OCI-LY7 (cell line): Measurements from ENCODE around the gene P2RX6. TPM values are rescaled to one million over a fixed set of nuclear protein-coding genes. Genes with fewer than 3 reads are reported as not detected.

ENCODE experiments used
- BruUV-seq: library from RNA; stranded (reverse); fragments of 400-500 nt; replicated peaks from 2 replicates; lab custom pipeline; 2021; lab: Mats Ljungman, UMichigan
- CTCF ChIA-PET: fragments of 300-600 bp; sonication (Branson Sonifier 250); formaldehyde crosslinking; loops from one replicate; lab custom pipeline; 2022; ENCODE audit warnings: antibody characterized with exemption; ENCODE audit not compliant: unreplicated experiment; lab: Charles Lee
- POLR2A ChIA-PET: fragments of 300-600 bp; sonication (Branson Sonifier 250); formaldehyde crosslinking; loops from one replicate; lab custom pipeline; 2022; ENCODE audit warnings: antibody characterized with exemption; lab: Charles Lee
- DNase-seq: peaks from one replicate; pipeline ENCODE4 v3.0.0-alpha.2; 2015; ENCODE audit warnings: low spot score
- H2AFZ ChIP-seq: fragments of 200-600 bp; sonication (generic), shearing (Covaris generic); 2 replicates; pipeline ENCODE4 v1.6.1; 2014; ENCODE audit warnings: mild to moderate bottlenecking, antibody characterized with exemption, low read length, moderate library complexity
- H3K27ac ChIP-seq: fragments of 200-600 bp; sonication (generic); 2 replicates; pipeline ENCODE4 v1.5.1; 2014; ENCODE audit warnings: mixed run types, low read depth, mild to moderate bottlenecking, moderate library complexity, low read length, inconsistent platforms; ENCODE audit not compliant: poor library complexity, severe bottlenecking
- H3K36me3 ChIP-seq: fragments of 200-600 bp; sonication (generic); 2 replicates; pipeline ENCODE4 v1.6.1; 2014; ENCODE audit warnings: mild to moderate bottlenecking, antibody characterized with exemption, low read length, moderate library complexity, mixed read lengths; ENCODE audit not compliant: insufficient read depth
- H3K4me1 ChIP-seq: fragments of 200-600 bp; sonication (generic); 2 replicates; pipeline ENCODE4 v1.5.1; 2014; ENCODE audit warnings: mild to moderate bottlenecking, low read length; ENCODE audit not compliant: insufficient read depth, poor library complexity, severe bottlenecking
- H3K4me2 ChIP-seq: fragments of 200-600 bp; sonication (generic); 2 replicates; pipeline ENCODE4 v1.6.1; 2014; ENCODE audit warnings: mild to moderate bottlenecking, low read length
- H3K4me3 ChIP-seq: fragments of 200-600 bp; sonication (generic); 2 replicates; pipeline ENCODE4 v1.5.1; 2014; ENCODE audit warnings: mild to moderate bottlenecking, low read depth, low read length; ENCODE audit not compliant: poor library complexity, severe bottlenecking
- H3K79me2 ChIP-seq: fragments of 200-600 bp; sonication (generic); 2 replicates; pipeline ENCODE4 v1.6.1; 2016; ENCODE audit warnings: low read depth, mild to moderate bottlenecking, low read length, moderate library complexity, mixed read lengths; ENCODE audit not compliant: insufficient read depth
- H3K9me2 ChIP-seq: fragments of 200-600 bp; sonication (generic); 2 replicates; pipeline ENCODE4 v1.6.1; 2016; ENCODE audit warnings: mild to moderate bottlenecking, low read length, mixed read lengths; ENCODE audit not compliant: insufficient read depth
- H3K9me3 ChIP-seq: fragments of 200-600 bp; sonication (generic); 2 replicates; pipeline ENCODE4 v1.6.1; 2014; ENCODE audit warnings: mild to moderate bottlenecking, mixed run types, low read length, mixed read lengths
- H4K20me1 ChIP-seq: fragments of 200-600 bp; sonication (generic); 2 replicates; pipeline ENCODE4 v1.6.1; 2014; ENCODE audit warnings: mild to moderate bottlenecking, antibody characterized with exemption, low read length, moderate library complexity, mixed read lengths; ENCODE audit not compliant: insufficient read depth
- CTCF ChIP-seq: fragments of 200-600 bp; sonication (generic); conservative IDR thresholded peaks from 2 replicates; pipeline ENCODE4 v1.5.1; 2014; ENCODE audit warnings: mild to moderate bottlenecking, antibody characterized with exemption, low read length, moderate library complexity, mixed read lengths
- EZH2phosphoT487 ChIP-seq: fragments of 200-600 bp; sonication (generic); IDR thresholded peaks from 2 replicates; pipeline ENCODE4 v1.6.1; 2018; ENCODE audit warnings: low read depth, borderline replicate concordance, mild to moderate bottlenecking, mixed run types, antibody characterized with exemption, low read length, moderate library complexity, mixed read lengths
- intact Hi-C: fragments of 100-400 bp; cut with micrococcal nuclease; formaldehyde crosslinking; loops from one replicate; pipeline ENCODE4 v1.10.0; 2022; ENCODE audit not compliant: unreplicated experiment
- total RNA-seq, 2 experiments: library from RNA; depleted of rRNA in 1 of 2; stranded (reverse); fragments of >200 nt in 1 of 2; shearing (Covaris generic) in 1 of 2; gene quantifications; 2 replicates each; pipeline ENCODE4 v1.2.3, GENCODE V29; 2014 to 2022

The P2RX6 gene
- total RNA-seq, 2 experiments from 2014 or later: 0.06 to 0.32 TPM

- H3K36me3 ChIP-seq: no peaks in the 10 kb centered on the region
- H3K9me2 ChIP-seq: no peaks in the 10 kb centered on the region
- H3K4me3 ChIP-seq: no peak overlapping the region
- H3K79me2 ChIP-seq: no peaks in the 10 kb centered on the region
- intact Hi-C loops: no loop called here
- POLR2A ChIA-PET: no interaction called here
- H3K9me3 ChIP-seq: no peaks in the 10 kb centered on the region
- CTCF ChIA-PET: no interaction called here
- H3K4me1 ChIP-seq: no peaks in the 10 kb centered on the region
- H3K27ac ChIP-seq: no peak overlapping the region
- no peak for TF ChIP-seq CTCF
- no peak for TF ChIP-seq EZH2phosphoT487
- no peak overlapping the region for H3K4me2 ChIP-seq
- no peaks in the 10 kb centered on the region for H4K20me1 ChIP-seq
- no TSS peak for BruUV-seq
- no peak for DNase-seq
- H2AFZ ChIP-seq: no peak overlapping the region
These were observed 52.3 kb downstream of the P2RX6 start for GRCh38 chr22:21067075-21067900.

DNA sequence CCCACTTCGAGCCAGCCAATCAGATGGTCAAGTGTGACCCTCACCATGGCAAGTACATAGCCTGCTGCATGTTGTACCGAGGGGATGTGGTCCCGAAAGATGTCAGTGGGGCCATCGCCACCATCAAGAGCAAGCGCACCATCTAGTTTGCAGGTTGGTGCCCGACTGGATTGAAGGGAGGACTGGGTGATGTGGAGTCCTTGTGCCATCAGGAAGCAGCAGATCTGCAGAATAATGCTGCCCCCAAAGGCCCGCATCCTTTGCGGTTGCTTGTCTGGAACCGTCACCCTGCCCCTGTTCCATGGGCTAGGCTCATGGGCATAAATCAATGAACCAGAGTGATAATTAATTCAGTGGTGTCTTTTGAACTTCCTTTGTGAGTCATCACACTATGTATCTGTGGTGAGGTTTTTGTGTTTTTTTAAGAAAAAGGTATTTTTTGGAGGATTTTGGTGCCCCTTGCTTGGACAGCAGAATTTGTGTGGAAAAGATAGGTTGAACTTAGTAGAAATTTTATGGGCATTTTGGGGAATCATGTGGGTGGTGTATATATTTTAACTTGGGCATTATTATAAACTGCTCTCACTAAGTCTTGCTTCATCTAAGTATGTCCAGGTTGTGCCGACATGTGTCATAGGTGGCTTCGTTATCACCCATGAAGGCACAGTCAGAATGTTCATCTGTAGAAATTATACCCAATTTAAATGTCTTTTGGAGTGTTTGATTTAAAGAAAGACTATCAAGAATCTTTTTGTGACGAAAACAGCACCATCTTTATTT lies 53.1 kb downstream of the P2RX6 start:
- Histone ChIP-seq H3K4me3 (no peak overlapping the region), H4K20me1 (no peaks in the 10 kb centered on the region), H3K9me2 (no peaks in the 10 kb centered on the region), H3K9me3 (no peaks in the 10 kb centered on the region), H3K4me1 (no peaks in the 10 kb centered on the region), H3K36me3 (no peaks in the 10 kb centered on the region), H3K79me2 (no peaks in the 10 kb centered on the region), H3K27ac (no peak overlapping the region), H3K4me2 (no peak overlapping the region), H2AFZ (no peak overlapping the region)
- BruUV-seq: no TSS peak
- no peak for DNase-seq
- POLR2A ChIA-PET: no interaction called here
- TF ChIP-seq CTCF: no peak
- TF ChIP-seq EZH2phosphoT487: no peak
- CTCF ChIA-PET: no interaction called here
- intact Hi-C loops: no loop called here
